SK-N-SH treated with all-trans-retinoic acid at 6 μM for 48 hours (cell line): ENCODE results near the gene MPP3.

Experiments
- CREB5 ChIP-seq: fragments of 250-450 bp; sonication (Bioruptor Pico); IDR thresholded peaks from 2 replicates; pipeline ENCODE4 v1.5.1; 2020; ENCODE audit warnings: low read depth, mild to moderate bottlenecking, moderate library complexity
- PATZ1 ChIP-seq: fragments of 250-450 bp; sonication (Bioruptor Pico); IDR thresholded peaks from 2 replicates; pipeline ENCODE4 v1.8.0; 2020; ENCODE audit warnings: mild to moderate bottlenecking, moderate library complexity, borderline replicate concordance
- TOX ChIP-seq: fragments of 250-450 bp; sonication (Bioruptor Pico); IDR thresholded peaks from 2 replicates; pipeline ENCODE4 v1.8.0; 2021; ENCODE audit warnings: mild to moderate bottlenecking, moderate library complexity, borderline replicate concordance
- TF ChIP-seq, protein P1 (sequence below): fragments of 250-450 bp; sonication (Bioruptor Pico); IDR thresholded peaks from 2 replicates; pipeline ENCODE4 v1.5.0; 2020; ENCODE audit warnings: mild to moderate bottlenecking, moderate library complexity

- TF ChIP-seq TOX (CRISPR knock-in tag) = no peak
- TF ChIP-seq CREB5 (CRISPR knock-in tag) = no peak
- TF ChIP-seq PATZ1 (CRISPR knock-in tag) = no peak
- TF ChIP-seq, protein P1, sequence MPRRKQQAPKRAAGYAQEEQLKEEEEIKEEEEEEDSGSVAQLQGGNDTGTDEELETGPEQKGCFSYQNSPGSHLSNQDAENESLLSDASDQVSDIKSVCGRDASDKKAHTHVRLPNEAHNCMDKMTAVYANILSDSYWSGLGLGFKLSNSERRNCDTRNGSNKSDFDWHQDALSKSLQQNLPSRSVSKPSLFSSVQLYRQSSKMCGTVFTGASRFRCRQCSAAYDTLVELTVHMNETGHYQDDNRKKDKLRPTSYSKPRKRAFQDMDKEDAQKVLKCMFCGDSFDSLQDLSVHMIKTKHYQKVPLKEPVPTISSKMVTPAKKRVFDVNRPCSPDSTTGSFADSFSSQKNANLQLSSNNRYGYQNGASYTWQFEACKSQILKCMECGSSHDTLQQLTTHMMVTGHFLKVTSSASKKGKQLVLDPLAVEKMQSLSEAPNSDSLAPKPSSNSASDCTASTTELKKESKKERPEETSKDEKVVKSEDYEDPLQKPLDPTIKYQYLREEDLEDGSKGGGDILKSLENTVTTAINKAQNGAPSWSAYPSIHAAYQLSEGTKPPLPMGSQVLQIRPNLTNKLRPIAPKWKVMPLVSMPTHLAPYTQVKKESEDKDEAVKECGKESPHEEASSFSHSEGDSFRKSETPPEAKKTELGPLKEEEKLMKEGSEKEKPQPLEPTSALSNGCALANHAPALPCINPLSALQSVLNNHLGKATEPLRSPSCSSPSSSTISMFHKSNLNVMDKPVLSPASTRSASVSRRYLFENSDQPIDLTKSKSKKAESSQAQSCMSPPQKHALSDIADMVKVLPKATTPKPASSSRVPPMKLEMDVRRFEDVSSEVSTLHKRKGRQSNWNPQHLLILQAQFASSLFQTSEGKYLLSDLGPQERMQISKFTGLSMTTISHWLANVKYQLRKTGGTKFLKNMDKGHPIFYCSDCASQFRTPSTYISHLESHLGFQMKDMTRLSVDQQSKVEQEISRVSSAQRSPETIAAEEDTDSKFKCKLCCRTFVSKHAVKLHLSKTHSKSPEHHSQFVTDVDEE (CRISPR knock-in tag) = no peak
Observed at GRCh38 chr17:43822570-43823190, 10.3 kb downstream of the MPP3 start.
